Activated CD4-positive, alpha-beta memory T cell treated with anti-CD3 and anti-CD28 coated beads, Interleukin-2, amount 10 ng/mL, durations not matched to agents 7 days and 5 days (primary cell): ENCODE data around the gene GPHB5. TPM values are rescaled to one million over a fixed set of nuclear protein-coding genes. Genes with fewer than 3 reads are reported as not detected.
"Not testable (repeated sequence)": the region's sequence is repeated elsewhere in the genome, so short reads cannot be mapped to it uniquely, and the experiment has no call there.

Source experiments
- CTCF ChIA-PET: fragments of 350-600 bp; sonication (Branson Sonifier 250); formaldehyde crosslinking; loops from one replicate; lab custom pipeline; 2021; ENCODE audit warnings: antibody characterized with exemption, inconsistent platforms; lab: Charles Lee
- POLR2A ChIA-PET: fragments of 350-600 bp; sonication (Branson Sonifier 250); formaldehyde crosslinking; loops from one replicate; lab custom pipeline; 2021; ENCODE audit warnings: antibody characterized with exemption; lab: Charles Lee
- DNase-seq: peaks from one replicate; pipeline ENCODE4 v3.0.0-alpha.2; 2020
- H3K27ac Mint-ChIP-seq: one replicate; pipeline ENCODE4 v1.8.0; 2021; ENCODE audit warnings: mild to moderate bottlenecking, mixed read lengths
- H3K27me3 Mint-ChIP-seq: one replicate; pipeline ENCODE4 v1.8.0; 2021; ENCODE audit warnings: mixed read lengths
- H3K36me3 Mint-ChIP-seq: one replicate; pipeline ENCODE4 v1.8.0; 2021; ENCODE audit warnings: low read depth, mixed read lengths
- H3K4me1 Mint-ChIP-seq: one replicate; pipeline ENCODE4 v1.8.0; 2021; ENCODE audit warnings: mixed read lengths
- H3K4me3 Mint-ChIP-seq: one replicate; pipeline ENCODE4 v1.8.0; 2021; ENCODE audit warnings: mild to moderate bottlenecking, mixed read lengths
- H3K9me3 Mint-ChIP-seq: one replicate; pipeline ENCODE4 v1.8.0; 2021; ENCODE audit warnings: mixed read lengths
- total RNA-seq, 2 experiments: library from RNA; stranded (reverse); gene quantifications; one replicate each; pipeline ENCODE4 v1.2.3, GENCODE V29; 2021

Gene GPHB5
- total RNA-seq, 2 experiments from 2014 or later, result not detected

- Mint-ChIP-seq H3K4me1 (no peaks in the 10 kb centered on the region), H3K27ac (no peak overlapping the region), H3K4me3 (no peak overlapping the region), H3K27me3 (peaks cover 5% of the 10 kb centered on the region), H3K9me3 (no peaks in the 10 kb centered on the region), H3K36me3 (no peaks in the 10 kb centered on the region)
- ChIA-PET POLR2A (no interaction called here), CTCF (interaction anchor here (1.6 kb wide), 1 partner anchor 10 kb away, joined by 3 read pairs; no protein-coding TSS in a partner anchor)
- no peak for DNase-seq
These were observed 30.9 kb downstream of the GPHB5 start for GRCh38 chr14:63287666-63288483.

- H3K4me1 Mint-ChIP-seq, result no peaks in the 10 kb centered on the region
- ChIA-PET CTCF (no interaction called here), POLR2A (no interaction called here)
- no peak overlapping the region for H3K27ac Mint-ChIP-seq
- DNase-seq, result no peak
- no peaks in the 10 kb centered on the region for H3K36me3 Mint-ChIP-seq
- H3K27me3 Mint-ChIP-seq, result peaks cover 2% of the 10 kb centered on the region
- no peak overlapping the region for H3K4me3 Mint-ChIP-seq
- no peaks in the 10 kb centered on the region for H3K9me3 Mint-ChIP-seq
These were observed 32.7 kb downstream of the GPHB5 start for GRCh38 chr14:63286071-63286470.

- no peak overlapping the region for H3K27ac Mint-ChIP-seq
- H3K9me3 Mint-ChIP-seq, result no peaks in the 10 kb centered on the region
- no peak overlapping the region for H3K4me3 Mint-ChIP-seq
- ChIA-PET CTCF (no interaction called here), POLR2A (interaction anchor here (2.9 kb wide), 1 partner anchor 10 kb away, joined by 9 read pairs; no protein-coding TSS in a partner anchor)
- H3K36me3 Mint-ChIP-seq, result no peaks in the 10 kb centered on the region
- H3K27me3 Mint-ChIP-seq, result peaks cover 5% of the 10 kb centered on the region
- DNase-seq, result no peak
- H3K4me1 Mint-ChIP-seq, result no peaks in the 10 kb centered on the region
These were observed 34.9 kb downstream of the GPHB5 start for GRCh38 chr14:63283884-63284248.

- CTCF ChIA-PET, result no interaction called here
- H3K27ac Mint-ChIP-seq, result no peak overlapping the region
These were observed 35.5 kb downstream of the GPHB5 start for GRCh38 chr14:63282997-63283883.

GRCh38 chr14:63279933-63280332, 38.8 kb downstream of the GPHB5 start:
- H3K9me3 Mint-ChIP-seq, H3K4me3 Mint-ChIP-seq, H3K4me1 Mint-ChIP-seq, H3K36me3 Mint-ChIP-seq, H3K27ac Mint-ChIP-seq, POLR2A ChIA-PET, H3K27me3 Mint-ChIP-seq, DNase-seq: not testable (repeated sequence)
- CTCF ChIA-PET, result interaction anchor here (1.0 kb wide), 1 partner anchor 15 kb away, joined by 3 read pairs; no protein-coding TSS in a partner anchor

More at GRCh38 chr14:63282997-63283883, 35.5 kb downstream of the GPHB5 start:
- Mint-ChIP-seq H3K4me1 (no peaks in the 10 kb centered on the region), H3K27me3 (peaks cover 5% of the 10 kb centered on the region), H3K36me3 (no peaks in the 10 kb centered on the region), H3K4me3 (no peak overlapping the region), H3K9me3 (no peaks in the 10 kb centered on the region)
- POLR2A ChIA-PET, result interaction anchor here (2.9 kb wide), 1 partner anchor 10 kb away, joined by 9 read pairs; no protein-coding TSS in a partner anchor
- no peak for DNase-seq

GRCh38 chr14:63277591-63278183, 41.0 kb downstream of the GPHB5 start:
- Mint-ChIP-seq H3K4me3 (no peak overlapping the region), H3K4me1 (no peaks in the 10 kb centered on the region), H3K27ac (no peak overlapping the region), H3K9me3 (no peaks in the 10 kb centered on the region), H3K36me3 (no peaks in the 10 kb centered on the region), H3K27me3 (peaks cover 5% of the 10 kb centered on the region)
- ChIA-PET CTCF (interaction anchor here (0.5 to 1.4 kb wide), 7 partner anchors 11 to 1095 kb away, joined by 3 to 8 read pairs (median 3); no protein-coding TSS in a partner anchor), POLR2A (no interaction called here)
- no peak for DNase-seq

GRCh38 chr14:63276492-63277342, 42.0 kb downstream of the GPHB5 start:
- peaks cover 10% of the 10 kb centered on the region for H3K27me3 Mint-ChIP-seq
- POLR2A ChIA-PET, result no interaction called here
- H3K4me3 Mint-ChIP-seq, result no peak overlapping the region
- H3K4me1 Mint-ChIP-seq, result no peaks in the 10 kb centered on the region
- CTCF ChIA-PET, result interaction anchor here (0.5 to 1.4 kb wide), 8 partner anchors 12 to 1097 kb away, joined by 3 to 8 read pairs (median 3); no protein-coding TSS in a partner anchor
- H3K36me3 Mint-ChIP-seq, result no peaks in the 10 kb centered on the region
- no peak overlapping the region for H3K27ac Mint-ChIP-seq
- no peaks in the 10 kb centered on the region for H3K9me3 Mint-ChIP-seq
- no peak for DNase-seq

GRCh38 chr14:63276016-63276415, 42.7 kb downstream of the GPHB5 start:
- Mint-ChIP-seq H3K4me1 (no peaks in the 10 kb centered on the region), H3K27me3 (peaks cover 9% of the 10 kb centered on the region), H3K4me3 (no peak overlapping the region), H3K36me3 (no peaks in the 10 kb centered on the region), H3K27ac (no peak overlapping the region), H3K9me3 (no peaks in the 10 kb centered on the region)
- ChIA-PET POLR2A (no interaction called here), CTCF (interaction anchor here (1.3 kb wide), 1 partner anchor 1096 kb away, joined by 3 read pairs; no protein-coding TSS in a partner anchor)
- DNase-seq, result no peak

- no peaks in the 10 kb centered on the region for H3K36me3 Mint-ChIP-seq
These were observed 43.1 kb downstream of the GPHB5 start for GRCh38 chr14:63275611-63276010.

GRCh38 chr14:63273717-63274655, 44.7 kb downstream of the GPHB5 start:
- H3K36me3 Mint-ChIP-seq, result no peaks in the 10 kb centered on the region
- no peaks in the 10 kb centered on the region for H3K9me3 Mint-ChIP-seq
- no peak for DNase-seq
- no peak overlapping the region for H3K4me3 Mint-ChIP-seq
- H3K27me3 Mint-ChIP-seq, result peaks cover 5% of the 10 kb centered on the region
- CTCF ChIA-PET, result interaction anchor here (0.5 kb wide), 1 partner anchor 17 kb away, joined by 3 read pairs; no protein-coding TSS in a partner anchor
- H3K4me1 Mint-ChIP-seq, result no peaks in the 10 kb centered on the region
- H3K27ac Mint-ChIP-seq, result no peak overlapping the region
- POLR2A ChIA-PET, result no interaction called here

More at GRCh38 chr14:63275611-63276010, 43.1 kb downstream of the GPHB5 start:
- no peak for DNase-seq
- Mint-ChIP-seq H3K4me3 (no peak overlapping the region), H3K4me1 (no peaks in the 10 kb centered on the region), H3K9me3 (no peaks in the 10 kb centered on the region), H3K27me3 (peaks cover 5% of the 10 kb centered on the region), H3K27ac (no peak overlapping the region)
- POLR2A ChIA-PET, result no interaction called here
- CTCF ChIA-PET, result interaction anchor here (1.3 kb wide), 1 partner anchor 1096 kb away, joined by 3 read pairs; no protein-coding TSS in a partner anchor

- no peak for DNase-seq
- no peak overlapping the region for H3K27ac Mint-ChIP-seq
- no peaks in the 10 kb centered on the region for H3K36me3 Mint-ChIP-seq
- no peaks in the 10 kb centered on the region for H3K4me1 Mint-ChIP-seq
- CTCF ChIA-PET, result interaction anchor here (0.5 kb wide), 1 partner anchor 16 kb away, joined by 3 read pairs; no protein-coding TSS in a partner anchor
- no peaks in the 10 kb centered on the region for H3K9me3 Mint-ChIP-seq
- POLR2A ChIA-PET, result no interaction called here
- peaks cover 5% of the 10 kb centered on the region for H3K27me3 Mint-ChIP-seq
- H3K4me3 Mint-ChIP-seq, result no peak overlapping the region
These were observed 45.6 kb downstream of the GPHB5 start for GRCh38 chr14:63273129-63273528.
